Stomach (tissue), 4 donors: ENCODE results near the gene SPHK2.

ENCODE experiments used
- EP300 ChIP-seq: sonication (generic); formaldehyde crosslinking; IDR thresholded peaks from one replicate; pipeline ENCODE4 v1.6.1; 2017; ENCODE audit warnings: antibody characterized with exemption
- POLR2AphosphoS5 ChIP-seq, 3 donors: sonication (generic); formaldehyde crosslinking; IDR thresholded peaks; one replicate each; pipeline ENCODE4 v1.6.1; 2016; ENCODE audit warnings: antibody characterized with exemption in 3 of 3
- TF ChIP-seq, protein P1 (sequence below), 7 experiments: fragments of 450-650 bp in 4 of 7; fragments of 200-600 bp in 3 of 7; sonication (generic) in 3 of 7; IDR thresholded peaks; one replicate each; pipeline ENCODE4 v1.5.1; 2016 to 2019; ENCODE audit warnings: antibody characterized with exemption in 7 of 7, control low read depth in 2 of 7, mild to moderate bottlenecking in 1 of 7

GRCh38 chr19:48611872-48612271 is 7.4 kb upstream of the SPHK2 start:
- TF ChIP-seq, protein P1, sequence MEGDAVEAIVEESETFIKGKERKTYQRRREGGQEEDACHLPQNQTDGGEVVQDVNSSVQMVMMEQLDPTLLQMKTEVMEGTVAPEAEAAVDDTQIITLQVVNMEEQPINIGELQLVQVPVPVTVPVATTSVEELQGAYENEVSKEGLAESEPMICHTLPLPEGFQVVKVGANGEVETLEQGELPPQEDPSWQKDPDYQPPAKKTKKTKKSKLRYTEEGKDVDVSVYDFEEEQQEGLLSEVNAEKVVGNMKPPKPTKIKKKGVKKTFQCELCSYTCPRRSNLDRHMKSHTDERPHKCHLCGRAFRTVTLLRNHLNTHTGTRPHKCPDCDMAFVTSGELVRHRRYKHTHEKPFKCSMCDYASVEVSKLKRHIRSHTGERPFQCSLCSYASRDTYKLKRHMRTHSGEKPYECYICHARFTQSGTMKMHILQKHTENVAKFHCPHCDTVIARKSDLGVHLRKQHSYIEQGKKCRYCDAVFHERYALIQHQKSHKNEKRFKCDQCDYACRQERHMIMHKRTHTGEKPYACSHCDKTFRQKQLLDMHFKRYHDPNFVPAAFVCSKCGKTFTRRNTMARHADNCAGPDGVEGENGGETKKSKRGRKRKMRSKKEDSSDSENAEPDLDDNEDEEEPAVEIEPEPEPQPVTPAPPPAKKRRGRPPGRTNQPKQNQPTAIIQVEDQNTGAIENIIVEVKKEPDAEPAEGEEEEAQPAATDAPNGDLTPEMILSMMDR (IDR thresholded peaks at IDR 0.05): no peak
- no peak for TF ChIP-seq EP300
- no peak for TF ChIP-seq POLR2AphosphoS5 (IDR thresholded peaks at IDR 0.05)
